GM10847 (cell line): ENCODE data around the gene SMPD2.

Experiments
- POLR2A ChIP-seq: IDR thresholded peaks from 2 replicates; pipeline ENCODE4 v1.6.1; 2011; ENCODE audit not compliant: insufficient read length; ENCODE audit errors: extremely low read depth

Gene SMPD2

DNA sequence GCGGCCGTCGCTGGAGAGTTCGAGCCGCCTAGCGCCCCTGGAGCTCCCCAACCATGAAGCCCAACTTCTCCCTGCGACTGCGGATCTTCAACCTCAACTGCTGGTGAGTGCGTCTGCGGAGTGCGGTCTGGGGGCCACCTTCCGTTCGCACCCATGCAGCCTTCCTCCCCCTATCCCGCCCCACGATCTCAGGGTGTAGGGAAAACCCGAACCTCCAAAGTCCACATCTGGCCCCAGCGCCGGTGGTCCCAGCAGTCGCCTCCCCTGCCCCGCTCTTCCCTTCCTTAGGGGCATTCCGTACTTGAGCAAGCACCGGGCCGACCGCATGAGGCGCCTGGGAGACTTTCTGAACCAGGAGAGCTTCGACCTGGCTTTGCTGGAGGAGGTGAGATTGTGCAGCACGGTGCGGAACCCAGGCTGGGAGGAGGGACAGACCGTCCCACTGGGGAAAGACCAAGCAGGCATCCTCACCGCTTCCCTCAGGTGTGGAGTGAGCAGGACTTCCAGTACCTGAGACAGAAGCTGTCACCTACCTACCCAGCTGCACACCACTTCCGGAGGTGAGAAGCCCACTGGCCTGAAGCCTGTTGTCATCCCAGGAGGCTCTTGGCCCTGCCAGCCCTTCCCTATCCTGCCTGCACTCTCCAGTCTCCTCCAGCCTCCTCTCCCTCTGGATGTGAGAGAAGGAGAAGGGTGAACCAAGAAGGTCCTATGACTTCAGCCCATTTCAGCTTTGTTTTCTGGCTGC is 719 bp downstream of the SMPD2 start:
- no peak for TF ChIP-seq POLR2A

DNA sequence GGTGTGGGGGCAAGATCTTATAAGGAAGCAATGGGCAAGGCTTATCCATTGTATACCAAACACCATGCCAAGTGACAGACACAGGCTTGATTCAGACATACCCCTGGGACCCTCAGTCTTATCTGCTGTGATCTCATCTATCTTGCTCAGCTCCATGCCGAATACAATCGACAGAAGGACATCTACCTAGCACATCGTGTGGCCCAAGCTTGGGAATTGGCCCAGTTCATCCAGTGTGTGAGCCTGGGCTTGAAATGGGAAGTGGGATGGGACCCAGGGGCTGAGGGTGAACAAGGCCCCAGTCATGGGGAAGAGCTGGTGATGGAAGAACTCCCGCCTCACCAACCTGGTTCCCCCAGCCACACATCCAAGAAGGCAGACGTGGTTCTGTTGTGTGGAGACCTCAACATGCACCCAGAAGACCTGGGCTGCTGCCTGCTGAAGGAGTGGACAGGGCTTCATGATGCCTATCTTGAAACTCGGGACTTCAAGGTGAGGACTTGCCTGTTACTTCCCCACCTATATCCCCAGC is 1.9 kb downstream of the SMPD2 start:
- no peak for TF ChIP-seq POLR2A

DNA sequence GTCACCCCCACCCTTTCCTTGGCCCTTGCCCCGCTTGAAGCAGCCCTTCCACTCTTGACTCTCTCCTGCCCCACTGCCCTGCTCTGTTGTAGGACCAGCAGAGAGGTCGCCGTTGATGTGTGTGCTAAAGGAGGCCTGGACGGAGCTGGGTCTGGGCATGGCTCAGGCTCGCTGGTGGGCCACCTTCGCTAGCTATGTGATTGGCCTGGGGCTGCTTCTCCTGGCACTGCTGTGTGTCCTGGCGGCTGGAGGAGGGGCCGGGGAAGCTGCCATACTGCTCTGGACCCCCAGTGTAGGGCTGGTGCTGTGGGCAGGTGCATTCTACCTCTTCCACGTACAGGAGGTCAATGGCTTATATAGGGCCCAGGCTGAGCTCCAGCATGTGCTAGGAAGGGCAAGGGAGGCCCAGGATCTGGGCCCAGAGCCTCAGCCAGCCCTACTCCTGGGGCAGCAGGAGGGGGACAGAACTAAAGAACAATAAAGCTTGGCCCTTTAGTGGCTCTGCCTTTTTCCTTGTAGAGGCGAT is 3.0 kb downstream of the SMPD2 start:
- TF ChIP-seq POLR2A: no peak

DNA sequence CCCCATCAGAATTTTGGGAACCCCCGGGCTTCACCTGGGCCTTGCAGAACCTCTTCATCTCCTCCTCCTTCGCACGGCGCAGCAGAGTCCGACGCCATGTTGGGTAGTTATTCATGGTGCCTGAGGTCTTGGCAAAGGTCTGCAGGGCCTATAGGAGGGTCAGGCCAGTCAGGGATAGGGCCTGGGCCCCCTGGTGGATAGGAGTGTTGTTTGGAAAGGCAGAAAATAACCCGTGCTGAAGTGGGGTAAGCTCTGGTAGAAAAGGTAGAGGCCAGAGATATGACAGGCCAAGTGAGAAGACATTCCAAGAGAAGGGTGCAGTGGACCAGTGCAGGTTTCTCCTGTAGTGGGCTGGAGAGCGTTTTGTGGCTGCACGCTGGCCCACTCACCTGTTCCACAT is 4.9 kb downstream of the SMPD2 start:
- no peak for TF ChIP-seq POLR2A

DNA sequence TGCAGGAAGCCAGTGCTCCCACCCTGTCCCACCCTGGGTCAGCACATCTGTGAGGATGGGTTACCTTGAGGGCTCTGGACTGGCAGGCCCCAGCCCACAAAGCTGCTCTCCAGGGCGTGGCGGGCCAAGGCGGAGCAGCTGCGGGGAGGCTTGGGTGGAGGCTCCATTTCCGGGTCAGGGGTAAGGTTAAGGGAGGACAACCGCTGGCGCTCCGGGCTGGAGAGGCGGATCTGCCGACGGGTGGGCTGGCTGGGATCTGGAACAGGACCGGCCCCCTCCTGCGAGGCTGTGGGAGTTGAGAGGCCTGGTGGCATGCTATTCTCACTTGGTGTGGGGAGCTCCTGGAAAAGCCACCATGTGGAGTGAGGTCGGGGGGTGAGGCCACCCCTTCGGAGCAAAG is 5.5 kb downstream of the SMPD2 start:
- TF ChIP-seq POLR2A: no peak

DNA sequence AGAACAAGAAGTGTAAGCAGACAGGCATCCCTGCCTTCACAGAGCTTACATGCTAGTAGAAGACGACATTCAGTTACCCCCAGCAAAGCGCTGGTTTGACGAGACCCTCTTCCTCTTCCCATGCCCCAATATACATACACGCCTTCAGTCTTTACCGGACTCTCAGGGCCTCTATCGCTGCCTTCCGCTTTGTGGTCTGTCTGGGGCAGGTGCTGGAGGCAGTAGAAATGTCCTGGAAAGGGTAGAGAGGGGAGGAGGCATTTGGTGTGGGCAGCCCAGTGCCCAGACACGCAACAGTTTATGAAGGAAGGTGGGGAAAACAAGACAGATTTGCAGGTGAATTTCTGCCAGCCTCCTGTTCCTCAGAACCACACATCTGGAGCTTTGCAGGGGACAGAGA is 6.0 kb downstream of the SMPD2 start:
- TF ChIP-seq POLR2A: no peak

DNA sequence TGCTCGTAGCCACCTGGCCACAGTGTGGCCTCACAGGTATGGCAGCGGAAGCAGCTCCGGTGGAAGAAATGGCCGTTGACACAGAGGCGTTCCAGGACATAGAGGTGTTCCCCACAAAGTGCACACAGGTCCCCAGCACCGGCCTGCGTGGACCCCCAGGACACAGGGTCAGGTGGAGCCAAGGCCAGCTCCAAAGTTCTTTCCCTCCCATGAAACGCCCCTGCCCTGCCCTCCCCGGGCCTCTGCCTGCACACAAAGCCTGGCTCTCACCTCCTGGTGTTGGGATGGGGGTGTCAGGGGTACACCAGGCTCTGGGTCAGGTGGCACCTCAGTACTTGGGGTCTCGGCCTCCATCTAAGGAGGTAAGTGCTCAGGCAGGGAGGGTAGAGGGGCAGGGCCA is 6.6 kb downstream of the SMPD2 start:
- TF ChIP-seq POLR2A: no peak

DNA sequence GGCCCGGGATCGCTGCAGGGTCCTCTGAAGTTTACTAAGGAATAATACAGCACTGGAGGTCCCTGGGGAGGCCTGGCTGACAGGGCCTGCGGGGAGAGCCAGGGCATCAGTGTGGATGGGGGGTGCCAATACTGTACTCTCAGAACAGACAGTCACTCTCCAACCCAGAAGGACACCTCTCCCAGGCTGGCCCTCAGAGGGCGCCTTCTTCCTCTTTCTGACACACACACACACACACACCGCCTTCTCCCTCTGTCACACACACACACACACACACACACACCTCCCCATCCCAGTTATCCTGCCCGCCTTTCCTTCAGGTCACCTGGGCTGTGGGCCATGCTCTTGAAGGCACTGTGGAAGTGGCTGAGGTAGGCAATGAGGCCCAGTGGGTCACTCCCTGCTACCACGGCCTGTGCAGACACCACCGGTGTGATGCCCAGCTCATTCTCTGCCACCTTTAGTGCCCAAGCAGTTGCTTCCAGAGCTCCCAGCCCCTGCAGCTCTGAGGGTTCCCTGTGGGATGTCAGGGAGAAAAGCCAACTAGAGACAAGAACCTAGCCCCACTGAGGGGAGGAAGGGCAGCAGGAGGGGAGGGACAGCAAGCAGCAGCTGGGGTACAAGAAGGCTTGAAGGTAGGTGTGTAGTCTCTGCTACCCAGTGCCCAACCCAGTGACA is 7.5 kb downstream of the SMPD2 start:
- TF ChIP-seq POLR2A: no peak

DNA sequence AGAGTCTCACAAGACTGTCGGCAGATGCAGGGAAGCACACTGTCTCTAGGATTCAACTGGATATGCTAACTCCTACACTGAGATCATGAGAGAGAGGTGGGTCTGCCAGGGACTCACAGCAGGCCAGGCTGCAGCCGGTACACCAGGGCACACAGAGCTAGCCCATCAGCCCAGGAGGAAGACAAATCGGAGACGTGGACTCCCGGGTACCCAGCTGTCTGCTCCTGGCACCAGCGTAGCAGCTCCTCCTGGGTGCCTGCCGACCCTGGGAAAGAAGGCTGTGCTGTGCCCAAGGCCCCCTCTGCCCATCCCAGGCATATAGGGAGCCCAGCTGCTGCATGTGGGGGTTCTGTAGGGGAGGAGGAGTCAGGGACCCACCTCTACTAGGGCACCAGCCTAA is 8.1 kb downstream of the SMPD2 start:
- TF ChIP-seq POLR2A: no peak

DNA sequence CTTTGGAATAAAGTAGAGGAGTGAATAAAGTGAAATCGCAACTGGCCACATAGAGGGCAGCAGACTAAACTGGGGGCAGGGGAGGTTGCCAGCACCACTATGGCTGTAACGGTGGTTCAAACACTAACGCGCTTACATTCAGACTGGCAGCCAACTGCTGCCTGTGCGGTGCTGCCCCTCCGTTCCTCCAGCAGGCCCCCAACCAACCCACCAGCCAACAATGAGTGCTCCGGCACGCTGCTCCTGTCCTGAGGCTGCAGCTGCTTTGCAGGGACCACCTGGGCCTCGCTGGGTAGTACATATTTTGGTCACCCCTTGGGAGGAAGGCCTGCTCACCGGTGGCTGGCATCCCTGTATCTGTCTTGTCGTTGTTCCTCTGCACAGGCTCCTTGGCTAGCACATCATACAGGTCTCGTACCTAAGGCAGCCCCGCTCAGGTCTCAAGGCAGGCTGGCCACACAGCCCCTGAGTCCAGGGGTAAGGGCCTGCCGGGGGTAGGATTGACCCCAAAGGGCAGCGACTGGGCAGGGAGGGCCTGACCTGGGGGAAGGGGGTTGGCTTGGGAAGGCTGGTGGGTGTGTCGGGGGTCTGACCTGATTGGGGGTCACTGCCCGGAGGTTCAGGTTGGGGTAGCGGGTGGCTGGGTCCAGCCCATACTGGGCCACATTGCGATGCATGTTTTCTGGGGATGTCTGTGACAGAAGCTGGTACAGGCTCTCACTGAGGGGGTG is 8.7 kb downstream of the SMPD2 start:
- no peak for TF ChIP-seq POLR2A

DNA sequence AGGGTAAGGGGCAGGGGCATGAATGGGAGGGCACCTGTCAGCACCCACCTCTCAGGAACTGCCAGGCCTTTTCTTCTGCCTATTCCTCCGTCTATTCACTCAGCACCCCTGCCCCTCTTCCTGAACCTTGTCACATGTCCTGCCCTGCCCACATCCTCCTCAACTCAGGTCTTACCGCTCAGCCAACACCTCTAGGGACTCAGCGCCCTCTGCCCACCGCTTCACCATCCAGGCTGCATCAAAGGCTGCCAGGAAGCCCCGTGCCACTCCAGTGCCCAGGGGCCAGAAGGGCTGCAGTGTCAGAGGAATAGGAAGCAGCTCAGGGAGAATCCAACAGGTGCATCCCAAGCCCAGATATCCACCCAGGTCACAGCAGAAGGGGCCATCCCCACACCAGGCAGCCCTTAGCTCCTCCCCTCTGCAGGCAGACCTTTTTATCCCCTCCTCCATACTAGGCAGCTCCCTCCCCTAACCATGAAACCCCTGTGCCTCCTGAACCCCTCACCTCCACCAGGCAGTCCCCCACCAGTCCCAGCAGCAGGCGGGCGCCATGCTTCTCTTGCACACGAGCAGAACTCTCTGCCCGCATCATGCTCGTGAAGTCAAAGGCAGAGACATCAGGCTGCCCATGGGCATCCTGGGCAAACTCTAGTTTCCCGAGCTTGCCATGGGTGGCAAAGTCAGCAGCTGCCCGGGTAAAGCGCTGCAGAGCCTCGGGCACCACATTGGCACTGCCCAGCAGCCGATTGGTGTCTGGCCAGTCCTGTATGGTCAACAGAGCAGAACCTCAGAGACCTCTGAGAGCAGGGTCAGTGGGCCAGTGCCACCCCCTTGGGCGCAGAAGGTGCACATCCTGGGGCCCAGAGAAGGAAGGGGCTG is 9.5 kb downstream of the SMPD2 start:
- no peak for TF ChIP-seq POLR2A

DNA sequence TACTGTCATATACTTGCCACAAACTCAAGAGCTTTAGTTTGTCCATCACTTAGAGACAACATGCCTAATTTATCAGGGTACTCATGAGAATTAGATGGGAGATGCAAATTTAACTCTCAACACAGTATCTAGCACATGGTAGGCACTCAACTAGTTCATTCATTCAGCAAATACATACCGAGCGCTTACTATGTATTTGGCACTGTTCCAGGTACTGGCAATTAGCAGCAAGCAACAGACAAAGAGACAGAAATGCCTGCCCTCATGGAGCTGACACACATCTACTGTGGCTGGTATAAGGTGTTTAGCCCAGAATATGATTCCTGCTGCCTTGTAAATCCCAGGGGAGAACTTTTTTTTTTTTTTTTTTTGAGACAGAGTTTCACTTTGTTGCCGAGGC is 10.3 kb downstream of the SMPD2 start:
- no peak for TF ChIP-seq POLR2A

DNA sequence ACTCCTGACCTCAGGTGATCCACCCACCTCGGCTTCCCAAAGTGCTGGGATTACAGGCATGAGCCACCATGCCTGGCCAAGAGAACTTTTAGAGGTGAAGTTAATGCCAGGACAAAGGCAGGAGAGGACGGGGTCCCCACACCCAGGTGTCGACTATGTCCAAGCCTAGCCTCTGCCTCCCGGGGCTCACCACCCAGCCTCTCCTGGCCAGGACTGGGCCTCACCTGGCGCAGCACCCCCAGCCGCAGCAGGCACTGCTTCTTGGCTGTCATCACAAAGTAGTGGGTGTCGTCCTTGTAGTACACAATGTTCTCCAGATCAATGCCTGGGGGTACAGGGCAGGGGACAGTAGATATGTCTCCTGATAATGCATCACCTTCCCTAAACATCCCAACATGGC is 10.9 kb downstream of the SMPD2 start:
- TF ChIP-seq POLR2A: no peak

DNA sequence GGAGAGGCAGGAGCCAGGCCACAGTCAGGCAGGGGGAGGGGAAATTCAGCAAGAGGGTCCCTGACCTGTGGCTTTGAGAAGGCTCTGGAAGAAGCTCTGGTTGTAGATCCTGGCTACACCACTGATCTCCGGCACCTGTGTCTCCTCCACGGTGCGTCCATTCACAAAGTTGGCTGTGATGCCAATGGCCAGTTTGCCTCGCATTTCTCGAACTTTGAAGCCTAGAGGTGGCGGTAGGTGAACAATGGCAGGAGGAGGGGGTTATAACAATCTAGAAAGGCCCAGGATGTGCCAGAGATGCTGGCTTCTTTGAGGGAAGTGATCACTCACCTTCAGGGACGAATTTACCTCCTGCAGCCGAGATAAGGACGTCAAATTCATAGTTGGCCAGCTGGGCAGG is 11.7 kb downstream of the SMPD2 start:
- TF ChIP-seq POLR2A: no peak

DNA sequence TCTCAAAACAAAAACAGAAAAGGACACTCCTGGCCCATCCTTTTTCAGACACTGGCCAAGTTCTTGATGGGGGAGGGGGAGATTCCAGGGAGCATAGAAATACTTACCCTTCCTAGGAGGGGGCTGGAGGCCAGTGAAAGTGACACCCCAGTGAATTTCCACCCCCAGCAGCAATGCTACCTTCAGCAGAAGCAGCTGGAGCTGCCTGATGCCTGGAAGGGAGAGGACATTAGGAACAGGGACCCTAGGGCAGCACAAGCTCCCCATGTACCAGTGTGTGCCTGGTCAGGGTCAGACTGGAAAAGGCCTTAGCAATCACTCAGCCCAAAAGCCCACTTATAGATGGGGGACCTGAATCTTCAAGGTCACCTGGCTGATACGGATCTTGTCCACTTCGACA is 12.6 kb downstream of the SMPD2 start:
- no peak for TF ChIP-seq POLR2A
